Retina (tissue), 1 donor: ENCODE measurements around the gene CDC34.

ENCODE experiments used
- DNase-seq: peaks from one replicate; pipeline ENCODE4 v3.0.0-alpha.2; 2016

The CDC34 gene

GRCh38 chr19:543910-544608 lies 12.5 kb downstream of the CDC34 start, which contains the start of gene GZMM:
TSS of gene GZMM (plus strand) at chr19:544053. CDS start at chr19:544072, 19 bp downstream.
- no peak for DNase-seq

- DNase-seq, result no peak
These were observed 15.6 kb downstream of the CDC34 start for GRCh38 chr19:547117-547516.

- no peak for DNase-seq
These were observed 16.5 kb downstream of the CDC34 start for GRCh38 chr19:547836-548720.

GRCh38 chr19:548886-549830 lies 17.6 kb downstream of the CDC34 start:
- no peak for DNase-seq

- no peak for DNase-seq
These were observed 23.3 kb downstream of the CDC34 start for GRCh38 chr19:554817-555216.

- no peak for DNase-seq
These were observed 23.9 kb downstream of the CDC34 start for GRCh38 chr19:555474-555808.

- no peak for DNase-seq
These were observed 25.2 kb downstream of the CDC34 start for GRCh38 chr19:556611-557382.

GRCh38 chr19:558770-559439 lies 27.3 kb downstream of the CDC34 start:
- peak; percentile 60 for DNase-seq

GRCh38 chr19:560121-560520 lies 28.6 kb downstream of the CDC34 start:
- DNase-seq, result no peak

GRCh38 chr19:566403-566802 lies 34.8 kb downstream of the CDC34 start:
- DNase-seq, result no peak

- DNase-seq, result no peak
These were observed 35.3 kb downstream of the CDC34 start for GRCh38 chr19:566844-567243.

- DNase-seq, result no peak
These were observed 35.8 kb downstream of the CDC34 start for GRCh38 chr19:567296-567900.

- peak; percentile 16 for DNase-seq
These were observed 38.7 kb downstream of the CDC34 start for GRCh38 chr19:570251-570686.

GRCh38 chr19:570937-571565 lies 39.5 kb downstream of the CDC34 start:
- peak; percentile 87 for DNase-seq

- DNase-seq, result peak; percentile 85
These were observed 40.0 kb downstream of the CDC34 start for GRCh38 chr19:571566-571974.

GRCh38 chr19:572140-572742 lies 40.7 kb downstream of the CDC34 start, which contains the start of gene BSG:
TSS of gene BSG (plus strand) at chr19:572596. CDS start at chr19:572635, 39 bp downstream.
- peak; percentile 97 for DNase-seq

- peak; percentile 72 for DNase-seq
These were observed 41.4 kb downstream of the CDC34 start for GRCh38 chr19:572743-573518.

GRCh38 chr19:573519-573825 lies 41.9 kb downstream of the CDC34 start:
- no peak for DNase-seq
